CD14-positive monocyte (primary cell): ENCODE results near the gene PDE4D. TPM values are rescaled to one million over a fixed set of nuclear protein-coding genes. Genes with fewer than 3 reads are reported as not detected.

Experiments
- DNase-seq, 3 donors: peaks; one replicate each; pipeline ENCODE4 v3.0.0-alpha.2; 2011 to 2022
- H2AFZ ChIP-seq: 2 replicates; pipeline ENCODE4 v1.6.0; 2012; ENCODE audit warnings: mild to moderate bottlenecking, low read depth, low read length, inconsistent platforms; ENCODE audit not compliant: insufficient read depth, poor library complexity, severe bottlenecking
- H3K27ac ChIP-seq, 2 donors: 1 replicate in 1 of 2; 2 replicates in 1 of 2; pipeline ENCODE4 v1.5.1; 2012 to 2013; ENCODE audit warnings: low read length in 2 of 2, control low read depth in 1 of 2, inconsistent platforms in 1 of 2, low read depth in 1 of 2, mild to moderate bottlenecking in 1 of 2
- H3K27me3 ChIP-seq, 2 donors: one replicate each; pipeline versions ENCODE4 v1.6.0 to v1.6.1; 2011 to 2013; ENCODE audit warnings: low read length in 2 of 2; ENCODE audit not compliant: control insufficient read depth in 2 of 2, insufficient read depth in 2 of 2
- H3K36me3 ChIP-seq, 2 donors: replicated peaks in 1 of 2; 1 replicate in 1 of 2; 2 replicates in 1 of 2; pipeline versions ENCODE4 v1.5.1 to v1.6.1; 2012 to 2013; ENCODE audit warnings: low read length in 2 of 2, control low read depth in 1 of 2, inconsistent platforms in 1 of 2, mild to moderate bottlenecking in 1 of 2; ENCODE audit not compliant: insufficient read depth in 2 of 2, control insufficient read depth in 1 of 2
- H3K4me1 ChIP-seq, 2 donors: 1 replicate in 1 of 2; 2 replicates in 1 of 2; pipeline versions ENCODE4 v1.5.1 to v1.6.1; 2012 to 2013; ENCODE audit warnings: low read length in 2 of 2, control low read depth in 1 of 2, inconsistent platforms in 1 of 2, mild to moderate bottlenecking in 1 of 2, moderate library complexity in 1 of 2; ENCODE audit not compliant: insufficient read depth in 2 of 2, control insufficient read depth in 1 of 2
- H3K4me2 ChIP-seq: replicated peaks from 2 replicates; pipeline ENCODE3; 2012; ENCODE audit warnings: low read length, moderate library complexity, mild to moderate bottlenecking; ENCODE audit not compliant: poor library complexity, severe bottlenecking; ENCODE audit errors: extremely low read depth
- H3K4me3 ChIP-seq, 3 experiments: fragments of 200-600 bp in 1 of 3; sonication (generic) in 1 of 3; replicated peaks in 1 of 3; 1 replicate in 2 of 3; 2 replicates in 1 of 3; pipeline ENCODE4 v1.5.1; 2011 to 2013; ENCODE audit warnings: low read length in 3 of 3, mild to moderate bottlenecking in 3 of 3, control low read depth in 2 of 3, low read depth in 2 of 3, inconsistent platforms in 1 of 3, moderate library complexity in 1 of 3
- H3K79me2 ChIP-seq: 2 replicates; pipeline ENCODE4 v1.6.0; 2012; ENCODE audit warnings: mild to moderate bottlenecking, control low read depth, inconsistent platforms, low read length, moderate library complexity; ENCODE audit not compliant: insufficient read depth
- H3K9ac ChIP-seq: 2 replicates; pipeline ENCODE4 v1.6.0; 2017; ENCODE audit warnings: low read length, mild to moderate bottlenecking; ENCODE audit not compliant: insufficient read depth, poor library complexity, severe bottlenecking
- H3K9me3 ChIP-seq, 2 donors: replicated peaks in 1 of 2; 1 replicate in 1 of 2; 2 replicates in 1 of 2; pipeline versions ENCODE4 v1.5.1 to v1.6.1; 2012 to 2013; ENCODE audit warnings: low read length in 2 of 2, control low read depth in 1 of 2; ENCODE audit not compliant: control insufficient read depth in 1 of 2, insufficient read depth in 1 of 2
- H4K20me1 ChIP-seq: 2 replicates; pipeline ENCODE4 v1.6.0; 2012; ENCODE audit warnings: mild to moderate bottlenecking, low read length, control low read depth, moderate library complexity; ENCODE audit not compliant: insufficient read depth
- H3K27ac Mint-ChIP-seq, 7 donors: one replicate each; pipeline ENCODE4 v1.8.0; 2020; ENCODE audit warnings: mild to moderate bottlenecking in 7 of 7, mixed read lengths in 7 of 7, moderate library complexity in 6 of 7, inconsistent platforms in 2 of 7
- H3K27me3 Mint-ChIP-seq, 3 donors: one replicate each; pipeline ENCODE4 v1.8.0; 2021 to 2022; ENCODE audit warnings: low read depth in 3 of 3, mild to moderate bottlenecking in 3 of 3, mixed read lengths in 3 of 3, moderate library complexity in 3 of 3, inconsistent platforms in 1 of 3
- H3K36me3 Mint-ChIP-seq, 2 donors: one replicate each; pipeline ENCODE4 v1.8.0; 2020; ENCODE audit warnings: mixed read lengths in 2 of 2, inconsistent platforms in 1 of 2, mild to moderate bottlenecking in 1 of 2
- H3K4me1 Mint-ChIP-seq: one replicate; pipeline ENCODE4 v1.8.0; 2020; ENCODE audit warnings: mild to moderate bottlenecking, mixed read lengths
- H3K4me3 Mint-ChIP-seq, 2 donors: one replicate each; pipeline ENCODE4 v1.8.0; 2020; ENCODE audit warnings: mild to moderate bottlenecking in 2 of 2, mixed read lengths in 2 of 2, moderate library complexity in 1 of 2
- H3K9me3 Mint-ChIP-seq, 7 donors: one replicate each; pipeline ENCODE4 v1.8.0; 2020 to 2022; ENCODE audit warnings: mixed read lengths in 7 of 7, mild to moderate bottlenecking in 6 of 7, moderate library complexity in 6 of 7, inconsistent platforms in 2 of 7
- CTCF ChIP-seq: fragments of 200-600 bp; IDR thresholded peaks from one replicate; pipeline ENCODE4 v1.8.0; 2022; ENCODE audit warnings: antibody characterized with exemption, mild to moderate bottlenecking
- WGBS: methylation state at CpG from one replicate; pipeline ENCODE4 v1.1.5; 2013; ENCODE audit warnings: missing lambda C conversion rate; ENCODE audit not compliant: insufficient coverage; 5-methylcytosine and 5-hydroxymethylcytosine counted together
- intact Hi-C, 2 donors: fragments of 100-400 bp; cut with micrococcal nuclease; formaldehyde crosslinking; loops; one replicate each; pipeline versions ENCODE4 v1.15.0 to v1.15.1; 2023
- polyA plus RNA-seq, 3 donors: library from polyadenylated mRNA; depleted of rRNA in 1 of 3; unstranded in 2 of 3; stranded (reverse) in 1 of 3; fragments of 300-500 nt in 2 of 3; fragments of >200 nt in 1 of 3; fragmentation: Illumina TruSeq in 2 of 3; gene quantifications; 1 replicate in 2 of 3; 2 replicates in 1 of 3; pipeline ENCODE4 v1.2.3, GENCODE V29; 2012 to 2021

PDE4D gene
- polyA plus RNA-seq, 3 donors, result 1.9 to 3.4 (median 2.8) TPM

- intact Hi-C loops, result loop anchor here (5.0 to 10.0 kb wide), 2 partner anchors 280 to 287 kb away; no protein-coding TSS in a partner anchor
- peaks cover 11% of the 10 kb centered on the region for H3K4me1 Mint-ChIP-seq
- peak in 2 of 3 donors; percentile 30 to 37 for DNase-seq
Measured at GRCh38 chr5:59174248-59174844, 719.2 kb downstream of the PDE4D start.

GRCh38 chr5:59173578-59173977, 719.9 kb downstream of the PDE4D start:
- Mint-ChIP-seq H3K27me3 (peaks cover 0 to 2% (median 0%) of the 10 kb centered on the region in 3 donors), H3K4me3 (no peak overlapping the region), H3K27ac (no peak overlapping the region), H3K4me1 (peaks cover 10% of the 10 kb centered on the region), H3K9me3 (no peaks in the 10 kb centered on the region), H3K36me3 (no peaks in the 10 kb centered on the region)
- no CpG with 5 or more reads among the region's 1 CpG for WGBS
- H3K36me3 ChIP-seq, result no peaks in the 10 kb centered on the region
- no peak overlapping the region for H3K9ac ChIP-seq
- H2AFZ ChIP-seq, result no peak overlapping the region
- DNase-seq, result peak in 2 of 3 donors; percentile 11 to 12
- no peak overlapping the region for H3K4me2 ChIP-seq
- peaks cover 5 to 7% of the 10 kb centered on the region in 2 donors for H3K4me1 ChIP-seq
- H3K27ac ChIP-seq, result no peak overlapping the region
- no peak overlapping the region for H3K4me3 ChIP-seq
- no peaks in the 10 kb centered on the region for H4K20me1 ChIP-seq
- no peaks in the 10 kb centered on the region for H3K27me3 ChIP-seq
- H3K79me2 ChIP-seq, result no peaks in the 10 kb centered on the region
- no peaks in the 10 kb centered on the region for H3K9me3 ChIP-seq
- TF ChIP-seq CTCF, result no peak
- intact Hi-C loops, result loop anchor here (5.0 to 10.0 kb wide), 2 partner anchors 279 to 286 kb away; no protein-coding TSS in a partner anchor

More at GRCh38 chr5:59174248-59174844, 719.2 kb downstream of the PDE4D start:
- Histone ChIP-seq H3K9ac (no peak overlapping the region), H3K36me3 (no peaks in the 10 kb centered on the region), H3K4me3 (no peak overlapping the region), H4K20me1 (no peaks in the 10 kb centered on the region), H2AFZ (no peak overlapping the region), H3K79me2 (no peaks in the 10 kb centered on the region), H3K27ac (no peak overlapping the region), H3K4me1 (peaks cover 6 to 8% of the 10 kb centered on the region in 2 donors), H3K4me2 (no peak overlapping the region), H3K27me3 (no peaks in the 10 kb centered on the region), H3K9me3 (no peaks in the 10 kb centered on the region)
- H3K27ac Mint-ChIP-seq, result no peak overlapping the region
- H3K27me3 Mint-ChIP-seq, result peaks cover 0 to 2% (median 0%) of the 10 kb centered on the region in 3 donors
- no peaks in the 10 kb centered on the region for H3K9me3 Mint-ChIP-seq
- H3K4me3 Mint-ChIP-seq, result no peak overlapping the region
- H3K36me3 Mint-ChIP-seq, result no peaks in the 10 kb centered on the region
- WGBS, result no CpG with 5 or more reads among the region's 5 CpGs
- peak; percentile 69 for TF ChIP-seq CTCF
